IMR-90 (cell line): ENCODE measurements around the gene RAPH1. TPM values are rescaled to one million over a fixed set of nuclear protein-coding genes. Genes with fewer than 3 reads are reported as not detected.

Experiments used
- ATAC-seq: fragments of 200-7000 bp; cut with Tn5 transposase; 2 replicates; pipeline ENCODE4 v1.9.1; 2020; ENCODE audit warnings: low read depth, mild to moderate bottlenecking, moderate library complexity
- BruUV-seq: library from RNA; stranded (reverse); fragments of 400-500 nt; replicated peaks from 2 replicates; lab custom pipeline; 2021; lab: Mats Ljungman, UMichigan
- CTCF ChIA-PET: fragments of 300-600 bp; formaldehyde crosslinking; extraction: SDS; loops from one replicate; lab custom pipeline; 2021; ENCODE audit warnings: antibody characterized with exemption; lab: Yijun Ruan, JAX
- POLR2A ChIA-PET: fragments of 300-600 bp; sonication (Branson Sonifier 250); formaldehyde crosslinking; loops from one replicate; lab custom pipeline; 2022; ENCODE audit warnings: antibody characterized with exemption; ENCODE audit not compliant: unreplicated experiment; lab: Charles Lee
- DNase-seq: peaks from one replicate; pipeline ENCODE4 v3.0.0; 2013
- H2AFZ ChIP-seq: replicated peaks from 2 replicates; pipeline ENCODE3; 2013; ENCODE audit warnings: low read length, mild to moderate bottlenecking; ENCODE audit not compliant: poor library complexity
- H2AK5ac ChIP-seq: 2 replicates; pipeline ENCODE4 v1.6.1; 2013; ENCODE audit warnings: low read depth, low read length, inconsistent platforms
- H2AK9ac ChIP-seq: replicated peaks from 2 replicates; pipeline ENCODE3; 2013; ENCODE audit warnings: mild to moderate bottlenecking, low read depth, low read length, moderate library complexity; ENCODE audit not compliant: poor library complexity
- H2BK120ac ChIP-seq: 2 replicates; pipeline ENCODE4 v1.6.1; 2013; ENCODE audit warnings: low read depth, low read length, inconsistent platforms
- H2BK15ac ChIP-seq: 3 replicates; pipeline ENCODE4 v1.6.1; 2013; ENCODE audit warnings: low read depth, low read length, inconsistent platforms
- H2BK20ac ChIP-seq: 2 replicates; pipeline ENCODE4 v1.6.1; 2013; ENCODE audit warnings: low read depth, mild to moderate bottlenecking, inconsistent platforms, low read length, moderate library complexity
- H2BK5ac ChIP-seq: 2 replicates; pipeline ENCODE4 v1.6.1; 2013; ENCODE audit warnings: mild to moderate bottlenecking, low read depth, low read length, inconsistent platforms; ENCODE audit not compliant: poor library complexity, severe bottlenecking
- H3K14ac ChIP-seq: replicated peaks from 2 replicates; pipeline ENCODE4 v1.6.1; 2013; ENCODE audit warnings: low read depth, low read length, inconsistent platforms
- H3K18ac ChIP-seq: 2 replicates; pipeline ENCODE4 v1.6.1; 2013; ENCODE audit warnings: low read depth, low read length, control low read depth
- H3K23ac ChIP-seq: 2 replicates; pipeline ENCODE4 v1.6.1; 2013; ENCODE audit warnings: low read depth, low read length, inconsistent platforms
- H3K27ac ChIP-seq: 2 replicates; pipeline ENCODE4 v1.5.1; 2013; ENCODE audit warnings: mild to moderate bottlenecking, control low read depth, low read length; ENCODE audit not compliant: insufficient read depth
- H3K27me3 ChIP-seq: 2 replicates; pipeline ENCODE4 v1.6.1; 2013; ENCODE audit warnings: low read length; ENCODE audit not compliant: control insufficient read depth, insufficient read depth
- H3K36me3 ChIP-seq: 2 replicates; pipeline ENCODE4 v1.6.1; 2013; ENCODE audit warnings: low read length, mixed read lengths; ENCODE audit not compliant: control insufficient read depth, insufficient read depth
- H3K4ac ChIP-seq: 2 replicates; pipeline ENCODE4 v1.6.1; 2013; ENCODE audit warnings: low read depth, low read length, inconsistent platforms
- H3K4me1 ChIP-seq: 2 replicates; pipeline ENCODE4 v1.6.1; 2013; ENCODE audit warnings: low read length, mixed read lengths; ENCODE audit not compliant: control insufficient read depth, insufficient read depth
- H3K4me2 ChIP-seq: 2 replicates; pipeline ENCODE4 v1.6.1; 2013; ENCODE audit warnings: low read depth, mild to moderate bottlenecking, control low read depth, low read length, moderate library complexity
- H3K4me3 ChIP-seq: 2 replicates; pipeline ENCODE4 v1.5.1; 2013; ENCODE audit warnings: low read depth, mild to moderate bottlenecking, control low read depth, low read length, moderate library complexity; ENCODE audit not compliant: insufficient read depth
- H3K56ac ChIP-seq: 2 replicates; pipeline ENCODE4 v1.6.1; 2013; ENCODE audit warnings: low read length, inconsistent platforms; ENCODE audit not compliant: insufficient read depth; ENCODE audit errors: extremely low read depth
- H3K79me1 ChIP-seq, 2 experiments: 2 replicates each; pipeline ENCODE4 v1.6.1; 2013; ENCODE audit warnings: low read length in 2 of 2, inconsistent platforms in 1 of 2, low read depth in 1 of 2
- H3K9ac ChIP-seq: 2 replicates; pipeline ENCODE4 v1.6.1; 2013; ENCODE audit warnings: low read depth, low read length, control low read depth
- H3K9me1 ChIP-seq: 2 replicates; pipeline ENCODE4 v1.6.1; 2013; ENCODE audit warnings: low read length, inconsistent platforms; ENCODE audit not compliant: insufficient read depth
- H3K9me3 ChIP-seq: 2 replicates; pipeline ENCODE4 v1.6.1; 2013; ENCODE audit warnings: low read length; ENCODE audit not compliant: control insufficient read depth, insufficient read depth
- H4K20me1 ChIP-seq: 2 replicates; pipeline ENCODE4 v1.6.1; 2013; ENCODE audit warnings: low read length, inconsistent platforms; ENCODE audit not compliant: insufficient read depth
- H4K5ac ChIP-seq: 2 replicates; pipeline ENCODE4 v1.6.1; 2013; ENCODE audit warnings: mild to moderate bottlenecking, low read depth, low read length, control low read depth
- H4K8ac ChIP-seq, 2 experiments: 2 replicates each; pipeline ENCODE4 v1.6.1; 2013; ENCODE audit warnings: low read depth in 2 of 2, low read length in 2 of 2, control low read depth in 1 of 2, inconsistent platforms in 1 of 2
- H4K91ac ChIP-seq: 2 replicates; pipeline ENCODE4 v1.6.1; 2013; ENCODE audit warnings: low read depth, low read length, inconsistent platforms; ENCODE audit not compliant: insufficient read depth
- MAZ ChIP-seq: IDR thresholded peaks from 2 replicates; pipeline ENCODE4 v1.6.1; 2012; ENCODE audit warnings: low read depth, mild to moderate bottlenecking, low read length, improper control_type of control experiment, moderate library complexity, borderline replicate concordance
- NFE2L2 ChIP-seq: fragments of 150-350 bp; IDR thresholded peaks from 2 replicates; pipeline ENCODE4 v1.6.1; 2016; ENCODE audit warnings: low read depth, mild to moderate bottlenecking, low read length
- RAD21 ChIP-seq: IDR thresholded peaks from 2 replicates; pipeline ENCODE4 v1.6.1; 2012; ENCODE audit warnings: low read length, improper control_type of control experiment
- SMC3 ChIP-seq: fragments of 150-350 bp; IDR thresholded peaks from 2 replicates; pipeline ENCODE4 v1.6.1; 2016; ENCODE audit warnings: low read depth, mild to moderate bottlenecking, antibody characterized with exemption, low read length, moderate library complexity
- WGBS, 2 experiments: methylation state at CpG; one replicate each; pipeline versions ENCODE4 v1.1.5 to v1.1.7; 2013; ENCODE audit warnings: missing lambda C conversion rate in 2 of 2; ENCODE audit not compliant: insufficient read length in 1 of 2; ENCODE audit errors: extremely low coverage in 2 of 2; 5-methylcytosine and 5-hydroxymethylcytosine counted together
- dilution Hi-C: fragments of 300-500 bp; cut with HindIII; formaldehyde crosslinking; loops from one replicate; pipeline ENCODE4 v1.14.3; 2018; ENCODE audit warnings: low sequenced_read_pairs; ENCODE audit not compliant: unreplicated experiment
- in situ Hi-C: fragments of 300-500 bp; cut with MboI; formaldehyde crosslinking; loops from 3 replicates; pipeline ENCODE4 v1.14.3; 2019; ENCODE audit warnings: low sequenced_read_pairs, inconsistent platforms, mixed read lengths
- intact Hi-C: fragments of 100-400 bp; cut with micrococcal nuclease; formaldehyde crosslinking; loops from 2 replicates; pipeline ENCODE4 v1.10.0; 2022
- polyA plus RNA-seq, 3 experiments: library from polyadenylated mRNA; depleted of rRNA; stranded (reverse); fragments of >200 nt; gene quantifications; 2 replicates each; pipeline ENCODE4 v1.2.3, GENCODE V29; 2012; ENCODE audit warnings: low replicate concordance in 1 of 3
- total RNA-seq: library from RNA; depleted of rRNA; stranded (reverse); fragments of >200 nt; gene quantifications from 2 replicates; pipeline ENCODE4 v1.2.3, GENCODE V29; 2012

RAPH1 gene
- total and polyA plus RNA-seq, 2 of the 4 experiments (the other 2 are of a cell fraction), result 7.5 to 15.1 TPM

GRCh38 chr2:203534621-203535077 lies 452 bp downstream of the RAPH1 start:
- peak overlapping the region; percentile 95 for H2AFZ ChIP-seq
- no peaks in the 10 kb centered on the region for H3K36me3 ChIP-seq
- no peak; the same call in 1 of the 2 replicates for ATAC-seq
- BruUV-seq, result no TSS peak
- H2AK9ac ChIP-seq, result peak overlapping the region; percentile 92
- no peak overlapping the region for H2BK15ac ChIP-seq
- peak overlapping the region; percentile 67 for H3K9ac ChIP-seq
- WGBS, 2 experiments, result 0% methylated on average over 16 of the region's 37 CpGs; no CpG with 5 or more reads in 1 of the 2 experiments
- H2BK120ac ChIP-seq, result peak overlapping the region; percentile 30
- intact Hi-C loops (loop anchor here (1.0 to 5.0 kb wide), 5 partner anchors 37 to 281 kb away; no protein-coding TSS in a partner anchor), in situ Hi-C loops (no loop called here), dilution Hi-C loops (no loop called here)
- H2BK5ac ChIP-seq, result peak overlapping the region; percentile 79
- H3K18ac ChIP-seq, result peak overlapping the region; percentile 62
- H3K56ac ChIP-seq, result peak overlapping the region; percentile 40; the same call in 1 of the 2 replicates
- peak overlapping the region; percentile 45 for H3K4ac ChIP-seq
- H3K79me1 ChIP-seq, result peaks cover 9 to 31% of the 10 kb centered on the region in 2 experiments; a peak in 3 of 4 replicates
- no peaks in the 10 kb centered on the region; the same call in 1 of the 2 replicates for H3K4me1 ChIP-seq
- H3K9me1 ChIP-seq, result no peaks in the 10 kb centered on the region
- H3K9me3 ChIP-seq, result no peaks in the 10 kb centered on the region
- peak overlapping the region; percentile 58; the same call in 1 of the 2 replicates for H4K91ac ChIP-seq
- H3K4me3 ChIP-seq, result peak overlapping the region; percentile 58
- peak overlapping the region; percentile 89 for H3K27ac ChIP-seq
- 0 out of 2 replicates have a peak overlapping the region, but pooled peaks have one; percentile 21 for H3K23ac ChIP-seq
- TF ChIP-seq MAZ (0 out of 2 replicates have a peak, but pooled peaks have one; percentile 2), RAD21 (0 out of 2 replicates have a peak, but pooled peaks have one; percentile 4), SMC3 (no peak), NFE2L2 (no peak)
- peak overlapping the region; percentile 65 for H3K4me2 ChIP-seq
- peak overlapping the region; percentile 55; the same call in 1 of the 2 replicates for H3K14ac ChIP-seq
- peak overlapping the region; percentile 19 to 41; a peak in 2 of 4 replicates for H4K8ac ChIP-seq
- no peak overlapping the region for H2BK20ac ChIP-seq
- no peaks in the 10 kb centered on the region for H3K27me3 ChIP-seq
- DNase-seq, result no peak
- H2AK5ac ChIP-seq, result no peak overlapping the region
- POLR2A ChIA-PET, result interaction anchor here (0.6 to 0.8 kb wide), 2 partner anchors 143 to 273 kb away, joined by 7 read pairs; no protein-coding TSS in a partner anchor
- no peak overlapping the region for H4K5ac ChIP-seq
- CTCF ChIA-PET, result no interaction called here
- peaks cover 11% of the 10 kb centered on the region; the same call in 1 of the 2 replicates for H4K20me1 ChIP-seq
